K562 (cell line): ENCODE measurements around the gene PIGN. TPM values are rescaled to one million over a fixed set of nuclear protein-coding genes. Genes with fewer than 3 reads are reported as not detected.
A peak's percentile ranks its signal among the peaks of the same experiment; 100 is the strongest.

ENCODE experiments used
- ATAC-seq: fragments of 200-7000 bp; cut with Tn5 transposase; 3 replicates; pipeline ENCODE4 v1.9.1; 2020; ENCODE audit warnings: moderate library complexity
- BruUV-seq: library from RNA; stranded (reverse); fragments of 400-500 nt; replicated peaks from 2 replicates; lab custom pipeline; 2021; lab: Mats Ljungman, UMichigan
- CTCF ChIA-PET: fragments of 300-600 bp; formaldehyde crosslinking; extraction: SDS; loops from one replicate; lab custom pipeline; 2021; ENCODE audit warnings: low intra/inter-chr PET ratio; lab: Yijun Ruan, JAX
- POLR2A ChIA-PET: fragments of 300-600, 350-650 bp; sonication (Branson Sonifier 250); formaldehyde crosslinking; extraction: SDS; loops from one replicate; lab custom pipeline; 2021; ENCODE audit warnings: antibody characterized with exemption, inconsistent platforms; lab: Yijun Ruan, JAX
- DNase-seq, 4 experiments: peaks; one replicate each; pipeline versions ENCODE4 v3.0.0 to v3.0.0-alpha.2; 2011 to 2018; ENCODE audit warnings: low spot score in 3 of 4, mixed read lengths in 3 of 4; ENCODE audit errors: extremely low read depth in 1 of 4
- FAIRE-seq: peaks from 2 replicates; lab custom pipeline; 2011; peaks lifted over from hg19 to GRCh38; lab: Jason Lieb, UNC
- H2AFZ ChIP-seq: 2 replicates; pipeline ENCODE4 v1.6.0; 2011; ENCODE audit warnings: low read depth, low read length, control low read depth, inconsistent platforms
- H3K27ac ChIP-seq: fragments of 200-600 bp; 3 replicates; pipeline ENCODE4 v1.8.0; 2011; ENCODE audit warnings: low read depth, mild to moderate bottlenecking, control low read depth, inconsistent platforms, low read length, moderate library complexity, mixed read lengths; ENCODE audit errors: extremely low read depth
- H3K27me3 ChIP-seq, 2 experiments: fragments of 300-600 bp in 1 of 2; 2 replicates in 1 of 2; 3 replicates in 1 of 2; pipeline versions ENCODE4 v1.6.0 to v1.8.0; 2011; ENCODE audit warnings: inconsistent platforms in 2 of 2, low read length in 2 of 2, mild to moderate bottlenecking in 1 of 2, mixed read lengths in 1 of 2, moderate library complexity in 1 of 2; ENCODE audit not compliant: control insufficient read depth in 2 of 2, insufficient read depth in 2 of 2
- H3K36me3 ChIP-seq: fragments of 300-600 bp; 3 replicates; pipeline ENCODE4 v1.8.0; 2011; ENCODE audit warnings: mild to moderate bottlenecking, low read length, inconsistent platforms; ENCODE audit not compliant: control insufficient read depth, insufficient read depth
- H3K4me1 ChIP-seq, 2 experiments: fragments of 200-600 bp in 1 of 2; replicated peaks in 1 of 2; 2 replicates in 1 of 2; 3 replicates in 1 of 2; pipeline versions ENCODE4 v1.5.1 to v1.8.0; 2011; ENCODE audit warnings: inconsistent platforms in 2 of 2, low read length in 2 of 2, mild to moderate bottlenecking in 1 of 2, mixed read lengths in 1 of 2, moderate library complexity in 1 of 2; ENCODE audit not compliant: control insufficient read depth in 2 of 2, insufficient read depth in 2 of 2
- H3K4me2 ChIP-seq: 2 replicates; pipeline ENCODE4 v1.6.1; 2011; ENCODE audit warnings: low read length, control low read depth, inconsistent platforms, mixed read lengths; ENCODE audit not compliant: insufficient read depth
- H3K4me3 ChIP-seq: fragments of 200-600 bp; sonication (generic), shearing (Covaris generic); 2 replicates; pipeline ENCODE4 v1.5.1; 2016; ENCODE audit warnings: control low read depth, inconsistent platforms
- H3K79me2 ChIP-seq: fragments of 200-600 bp; 3 replicates; pipeline ENCODE4 v1.8.0; 2011; ENCODE audit warnings: low read length, inconsistent platforms; ENCODE audit not compliant: control insufficient read depth, insufficient read depth
- H3K9ac ChIP-seq, 2 experiments: 2 replicates each; pipeline versions ENCODE4 v1.6.0 to v1.6.1; 2011; ENCODE audit warnings: low read depth in 2 of 2, low read length in 2 of 2, control low read depth in 1 of 2, inconsistent platforms in 1 of 2, mild to moderate bottlenecking in 1 of 2, mixed read lengths in 1 of 2; ENCODE audit not compliant: insufficient read depth in 1 of 2
- H3K9me1 ChIP-seq: one replicate; pipeline ENCODE4 v1.6.0; 2011; ENCODE audit warnings: inconsistent platforms, mild to moderate bottlenecking, low read length, moderate library complexity; ENCODE audit not compliant: control insufficient read depth, insufficient read depth
- H3K9me3 ChIP-seq: replicated peaks from 2 replicates; pipeline ENCODE4 v1.5.1; 2011; ENCODE audit warnings: low read depth, low read length, inconsistent platforms; ENCODE audit not compliant: control insufficient read depth, insufficient read depth
- H4K20me1 ChIP-seq: replicated peaks from 2 replicates; pipeline ENCODE4 v1.6.1; 2011; ENCODE audit warnings: low read length, inconsistent platforms, mixed read lengths; ENCODE audit not compliant: control insufficient read depth, insufficient read depth
- C11orf30 ChIP-seq: fragments of 450-650 bp; IDR thresholded peaks from 2 replicates; pipeline ENCODE4 v1.6.1; 2016; ENCODE audit warnings: low read depth, mild to moderate bottlenecking
- JUND ChIP-seq, 2 experiments: IDR thresholded peaks; 2 replicates in 1 of 2; 3 replicates in 1 of 2; pipeline ENCODE4 v1.6.1; 2011; ENCODE audit warnings: borderline replicate concordance in 2 of 2, low read depth in 2 of 2, low read length in 2 of 2, improper control_type of control experiment in 1 of 2, missing biosample characterization in 1 of 2, missing genetic modification characterization in 1 of 2, missing genetic modification reagents in 1 of 2
- MAFF ChIP-seq: IDR thresholded peaks from 2 replicates; pipeline ENCODE4 v1.6.1; 2012; ENCODE audit warnings: low read length, improper control_type of control experiment
- MAFG ChIP-seq: fragments of 450-650 bp; conservative IDR thresholded peaks from 2 replicates; pipeline ENCODE4 v1.6.1; 2016; ENCODE audit warnings: missing genetic modification characterization, missing compliant biosample characterization
- MAFK ChIP-seq: IDR thresholded peaks from 2 replicates; pipeline ENCODE4 v1.6.1; 2011; ENCODE audit warnings: low read length, improper control_type of control experiment
- NR2C1 ChIP-seq, 2 experiments: fragments of 450-650 bp; IDR thresholded peaks; 2 replicates each; pipeline ENCODE4 v1.6.1; 2017; ENCODE audit warnings: mild to moderate bottlenecking in 2 of 2, antibody characterized with exemption in 1 of 2, inconsistent platforms in 1 of 2, missing compliant biosample characterization in 1 of 2, missing genetic modification characterization in 1 of 2
- ZNF146 ChIP-seq: IDR thresholded peaks from one replicate; pipeline ENCODE4 v1.6.1; 2018; ENCODE audit warnings: missing compliant biosample characterization; ENCODE audit not compliant: unreplicated experiment
- ZNF316 ChIP-seq: fragments of 450-650 bp; IDR thresholded peaks from 2 replicates; pipeline ENCODE4 v1.6.1; 2016
- ZNF41 ChIP-seq: fragments of 250-450 bp; sonication (Bioruptor Pico); conservative IDR thresholded peaks from 2 replicates; pipeline ENCODE4 v1.4.0; 2020; ENCODE audit warnings: mild to moderate bottlenecking
- ZNF444 ChIP-seq: fragments of 250-450 bp; sonication (Bioruptor Pico); IDR thresholded peaks from 2 replicates; pipeline ENCODE4 v1.4.0; 2020; ENCODE audit warnings: mild to moderate bottlenecking, moderate library complexity
- WGBS: fragments of 100-300 bp; shearing (Covaris generic); methylation state at CpG from one replicate; pipeline ENCODE4 v1.1.6; 2016; ENCODE audit warnings: low coverage, mixed read lengths; ENCODE audit not compliant: insufficient coverage; ENCODE audit errors: missing lambda C conversion rate; 5-methylcytosine and 5-hydroxymethylcytosine counted together
- in situ Hi-C: fragments of 300-500 bp; cut with MboI; formaldehyde crosslinking; loops from 4 replicates; pipeline ENCODE4 v1.15.0; 2018; ENCODE audit warnings: inconsistent platforms, mixed read lengths
- intact Hi-C: fragments of 100-400 bp; cut with micrococcal nuclease; formaldehyde crosslinking; loops from 2 replicates; pipeline ENCODE4 v1.14.2; 2022
- polyA plus RNA-seq, 8 experiments: library from polyadenylated mRNA; depleted of rRNA in 4 of 8; stranded (reverse) in 5 of 8; unstranded in 3 of 8; fragments of >200 nt; fragmentation: Nextera tagmentation in 2 of 8; fragmentation: Illumina TruSeq in 1 of 8; extraction: Ambion mirVana in 2 of 8; extraction: Trizol in 1 of 8; gene quantifications; 2 replicates each; pipeline versions ENCODE4 v1.2.1 to v1.2.3, GENCODE V29; 2011 to 2014; ENCODE audit warnings: inconsistent platforms in 1 of 8, missing spikeins in 1 of 8
- total RNA-seq, 7 experiments: library from RNA; depleted of rRNA in 6 of 7; stranded (reverse); fragments of >200 nt in 6 of 7; fragmentation: Illumina TruSeq in 2 of 7; extraction: Trizol in 2 of 7; gene quantifications; 2 replicates each; pipeline versions ENCODE4 v1.2.1 to v1.2.3, GENCODE V29; 2011 to 2021; ENCODE audit warnings: low replicate concordance in 1 of 7
- TF ChIP-seq, protein P1 (sequence below): fragments of 450-650 bp; IDR thresholded peaks from 2 replicates; pipeline ENCODE4 v1.6.1; 2016; ENCODE audit warnings: low read depth, mild to moderate bottlenecking, moderate library complexity

Gene PIGN
- total and polyA plus RNA-seq, 9 of the 15 experiments (the other 6 are each of a cell fraction or from before 2014, with no cell fraction given) = 9.9 to 25.6 (median 17.3) TPM

DNA sequence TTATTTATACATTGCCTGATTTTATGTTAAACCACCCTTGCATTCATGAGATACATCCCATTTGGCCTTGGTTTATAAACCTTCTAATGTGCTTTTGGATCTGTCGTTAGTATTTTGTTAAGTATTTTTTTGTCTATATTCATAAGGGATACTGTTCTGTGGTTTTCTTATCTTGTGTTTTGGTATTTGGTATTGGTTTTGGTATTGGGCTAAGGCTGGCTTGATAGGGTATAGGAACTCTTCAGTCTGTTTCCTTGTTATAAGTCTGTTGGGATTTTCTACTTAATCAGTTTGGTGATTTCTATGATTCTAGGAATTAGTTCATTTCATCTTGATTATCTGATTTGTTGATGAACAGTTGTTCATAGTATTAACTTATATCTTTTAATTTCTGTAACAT lies 49.4 kb upstream of the PIGN start:
- TF ChIP-seq ZNF146 (no peak), NR2C1 (IDR thresholded peaks at IDR 0.05) (no peak), NR2C1 (tag; IDR thresholded peaks at IDR 0.05) (no peak), JUND (IDR thresholded peaks at IDR 0.05; ENCODE audit: borderline replicate concordance, low read depth, low read length) (no peak), JUND (tag; IDR thresholded peaks at IDR 0.05; ENCODE audit: borderline replicate concordance, low read depth, low read length) (no peak), ZNF444 (CRISPR knock-in tag) (no peak)
- ChIA-PET POLR2A (no interaction called here), CTCF (no interaction called here)
- FAIRE-seq (no peak), ATAC-seq (no peak), DNase-seq (no peak)
- in situ Hi-C loops (no loop called here), intact Hi-C loops (no loop called here)
- Histone ChIP-seq H3K9me3 (no peaks in the 10 kb centered on the region), H3K4me3 (no peak overlapping the region), H3K27me3 (no peaks in the 10 kb centered on the region), H3K9me1 (no peaks in the 10 kb centered on the region), H3K4me1 (no peaks in the 10 kb centered on the region), H3K36me3 (peaks cover 15% of the 10 kb centered on the region; the same call in 2 of the 3 replicates), H3K79me2 (no peaks in the 10 kb centered on the region), H3K9ac (no peak overlapping the region), H2AFZ (no peak overlapping the region), H4K20me1 (no peaks in the 10 kb centered on the region), H3K27ac (no peak overlapping the region), H3K4me2 (no peak overlapping the region)
- 58% methylated on average over 1 of the region's 1 CpG for WGBS
- no TSS peak for BruUV-seq

DNA sequence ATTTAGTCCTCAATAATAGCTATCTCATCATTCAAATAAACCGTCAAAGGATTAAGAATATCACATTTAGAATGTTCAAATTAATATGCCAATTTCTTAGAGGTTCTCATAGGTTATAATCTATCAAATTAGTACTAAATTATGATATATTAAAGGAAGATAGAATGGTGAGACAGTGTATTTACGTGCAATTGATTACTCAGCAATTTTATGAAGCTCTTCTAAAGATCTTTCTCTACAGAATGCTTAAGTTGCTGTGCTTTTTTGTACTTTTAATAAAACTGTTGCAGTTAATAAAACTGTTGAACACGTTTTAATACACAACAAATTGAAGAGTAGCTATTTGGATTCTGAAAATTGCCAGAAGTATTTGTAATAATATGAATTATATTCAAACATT lies 39.2 kb upstream of the PIGN start:
- Histone ChIP-seq H4K20me1 (no peaks in the 10 kb centered on the region), H3K4me1 (no peaks in the 10 kb centered on the region), H3K9me3 (no peaks in the 10 kb centered on the region), H3K9ac (no peak overlapping the region), H3K4me2 (no peak overlapping the region), H3K36me3 (peaks cover 26% of the 10 kb centered on the region; the same call in 2 of the 3 replicates), H3K27ac (no peak overlapping the region), H3K79me2 (no peaks in the 10 kb centered on the region), H3K9me1 (no peaks in the 10 kb centered on the region), H3K27me3 (no peaks in the 10 kb centered on the region), H3K4me3 (no peak overlapping the region), H2AFZ (no peak overlapping the region)
- no peak for ATAC-seq
- no peak for DNase-seq
- in situ Hi-C loops (no loop called here), intact Hi-C loops (no loop called here)
- POLR2A ChIA-PET = no interaction called here
- TF ChIP-seq ZNF316 (peak; percentile 88), ZNF41 (CRISPR knock-in tag) (no peak), MAFG (peak; percentile 57), MAFK (peak; percentile 89), C11orf30 (peak; percentile 77), MAFF (peak; percentile 79)
- TF ChIP-seq, protein P1, sequence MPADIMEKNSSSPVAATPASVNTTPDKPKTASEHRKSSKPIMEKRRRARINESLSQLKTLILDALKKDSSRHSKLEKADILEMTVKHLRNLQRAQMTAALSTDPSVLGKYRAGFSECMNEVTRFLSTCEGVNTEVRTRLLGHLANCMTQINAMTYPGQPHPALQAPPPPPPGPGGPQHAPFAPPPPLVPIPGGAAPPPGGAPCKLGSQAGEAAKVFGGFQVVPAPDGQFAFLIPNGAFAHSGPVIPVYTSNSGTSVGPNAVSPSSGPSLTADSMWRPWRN = no peak
- BruUV-seq = no TSS peak
- CTCF ChIA-PET = no interaction called here
- 96% methylated on average over 3 of the region's 3 CpGs for WGBS
- FAIRE-seq = no peak
